Mammary epithelial cell (primary cell): ENCODE measurements around the gene PKDCC.

ENCODE experiments used
- CTCF ChIP-seq, 2 donors: IDR thresholded peaks in 1 of 2; conservative IDR thresholded peaks in 1 of 2; 2 replicates each; pipeline ENCODE4 v1.5.1; 2011 to 2012; ENCODE audit warnings: inconsistent platforms in 2 of 2, low read length in 2 of 2, mild to moderate bottlenecking in 2 of 2, control low read depth in 1 of 2, low read depth in 1 of 2; ENCODE audit not compliant: insufficient read depth in 1 of 2; ENCODE audit errors: extremely low read depth in 1 of 2
- EZH2 ChIP-seq: IDR thresholded peaks from 2 replicates; pipeline ENCODE4 v1.6.1; 2012; ENCODE audit warnings: low read length, inconsistent platforms, borderline replicate concordance

GRCh38 chr2:42068571-42069178, 20.9 kb downstream of the PKDCC start:
- TF ChIP-seq EZH2 (no peak), CTCF (conservative IDR thresholded peaks at IDR 0.05 in 1 of 2, IDR thresholded peaks at IDR 0.05 in 1 of 2; ENCODE audit: extremely low read depth in 1 of 2, insufficient read depth in 1 of 2, low read depth in 1 of 2, low read length in 2 of 2) (no peak)
